Measurements from ENCODE around the gene ATG9B. TPM values are rescaled to one million over a fixed set of nuclear protein-coding genes. Genes with fewer than 3 reads are reported as not detected.

ATG9B gene
- total RNA-seq, 4 donors from 2014 or later, result 0.55 to 1.5 (median 0.76) TPM; not detected in 1

DNA sequence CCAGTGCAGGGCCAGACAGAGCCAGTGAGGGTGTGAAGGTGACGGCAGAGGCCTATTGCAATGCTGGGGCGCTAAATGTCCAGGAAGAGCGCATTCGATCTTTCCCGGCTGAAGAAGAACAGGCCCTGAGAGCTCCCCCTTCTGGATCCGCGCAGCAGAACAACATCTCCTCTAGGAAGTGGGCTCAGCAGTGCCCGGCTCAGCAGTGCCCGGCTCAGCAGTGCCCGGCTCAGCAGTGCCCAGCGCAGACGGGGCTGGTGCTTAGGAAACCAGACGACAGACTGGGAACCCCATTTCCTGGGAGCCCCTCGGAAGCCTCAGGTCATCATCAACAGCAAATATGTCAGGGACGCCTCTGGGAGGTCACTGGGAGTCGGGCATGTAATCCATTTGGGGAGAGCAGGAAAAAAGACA lies 38.2 kb downstream of the ATG9B start:
- DNase-seq, result peak in 1 of 2 donors; percentile 62
- Histone ChIP-seq H3K4me3 (no peak overlapping the region), H3K27ac (no peak overlapping the region), H3K36me3 (no peaks in the 10 kb centered on the region), H3K9me3 (no peaks in the 10 kb centered on the region), H3K27me3 (no peaks in the 10 kb centered on the region), H3K4me1 (peaks cover 0 to 10% of the 10 kb centered on the region in 2 donors)
- TF ChIP-seq POLR2A (IDR thresholded peaks at IDR 0.05), result no peak
- TF ChIP-seq, protein P1, sequence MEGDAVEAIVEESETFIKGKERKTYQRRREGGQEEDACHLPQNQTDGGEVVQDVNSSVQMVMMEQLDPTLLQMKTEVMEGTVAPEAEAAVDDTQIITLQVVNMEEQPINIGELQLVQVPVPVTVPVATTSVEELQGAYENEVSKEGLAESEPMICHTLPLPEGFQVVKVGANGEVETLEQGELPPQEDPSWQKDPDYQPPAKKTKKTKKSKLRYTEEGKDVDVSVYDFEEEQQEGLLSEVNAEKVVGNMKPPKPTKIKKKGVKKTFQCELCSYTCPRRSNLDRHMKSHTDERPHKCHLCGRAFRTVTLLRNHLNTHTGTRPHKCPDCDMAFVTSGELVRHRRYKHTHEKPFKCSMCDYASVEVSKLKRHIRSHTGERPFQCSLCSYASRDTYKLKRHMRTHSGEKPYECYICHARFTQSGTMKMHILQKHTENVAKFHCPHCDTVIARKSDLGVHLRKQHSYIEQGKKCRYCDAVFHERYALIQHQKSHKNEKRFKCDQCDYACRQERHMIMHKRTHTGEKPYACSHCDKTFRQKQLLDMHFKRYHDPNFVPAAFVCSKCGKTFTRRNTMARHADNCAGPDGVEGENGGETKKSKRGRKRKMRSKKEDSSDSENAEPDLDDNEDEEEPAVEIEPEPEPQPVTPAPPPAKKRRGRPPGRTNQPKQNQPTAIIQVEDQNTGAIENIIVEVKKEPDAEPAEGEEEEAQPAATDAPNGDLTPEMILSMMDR (IDR thresholded peaks at IDR 0.05), result peak; percentile 50 to 64 (median 53)
- intact Hi-C loops (cut with DNase I; ENCODE audit: low total_unique reads), result no loop called here

DNA sequence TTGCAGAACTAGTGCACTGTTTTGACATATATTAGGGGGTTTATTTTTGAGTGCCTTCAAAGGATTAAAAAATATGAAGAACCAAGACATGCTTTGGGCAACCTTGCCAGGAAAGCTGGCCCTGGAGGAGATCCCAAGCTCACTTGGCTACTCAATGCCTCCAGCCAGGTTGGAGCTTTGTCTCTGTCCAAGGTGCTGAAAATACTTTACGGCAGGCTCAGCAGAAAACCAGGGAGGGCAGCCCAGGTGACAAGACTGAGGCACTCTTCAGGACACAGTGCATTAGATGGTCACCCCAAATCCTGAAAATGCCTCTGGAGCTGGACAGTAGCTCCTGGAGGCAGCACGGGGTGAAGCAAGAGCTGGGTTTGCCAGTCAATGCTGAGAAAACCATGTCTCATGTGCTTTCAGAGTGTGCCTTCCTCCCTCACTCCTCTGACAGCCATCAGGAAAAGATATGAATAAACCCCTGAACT lies 40.4 kb downstream of the ATG9B start:
- H3K36me3 ChIP-seq, result no peaks in the 10 kb centered on the region
- H3K27ac ChIP-seq, result no peak overlapping the region
- H3K4me1 ChIP-seq, result peaks cover 0 to 14% of the 10 kb centered on the region in 2 donors
- no peaks in the 10 kb centered on the region for H3K9me3 ChIP-seq
- no peak for DNase-seq
- intact Hi-C loops (cut with DNase I; ENCODE audit: low total_unique reads), result no loop called here
- TF ChIP-seq, protein P1 (IDR thresholded peaks at IDR 0.05), result no peak
- no peak for TF ChIP-seq POLR2A (IDR thresholded peaks at IDR 0.05)
- H3K27me3 ChIP-seq, result no peaks in the 10 kb centered on the region
- H3K4me3 ChIP-seq, result no peak overlapping the region

DNA sequence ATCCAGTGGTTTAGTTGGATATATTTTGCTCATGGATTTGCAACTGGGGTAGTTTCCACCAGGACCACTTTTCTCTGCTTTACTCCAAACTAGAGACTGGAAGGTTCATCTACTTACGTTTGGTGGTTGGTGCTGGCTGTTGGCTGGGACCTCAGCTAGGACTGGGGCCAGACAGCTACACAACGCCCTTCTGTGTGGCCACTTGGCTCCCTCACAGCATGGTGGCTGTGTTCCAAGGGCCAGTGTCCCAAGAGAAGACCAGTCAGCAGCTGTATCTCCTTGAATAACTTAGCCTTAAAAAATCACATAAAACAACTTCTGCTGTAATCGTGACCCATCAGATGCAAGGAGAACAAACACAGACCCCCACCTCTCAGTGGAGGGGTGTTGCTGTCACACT lies 41.9 kb downstream of the ATG9B start:
- Histone ChIP-seq H3K4me3 (no peak overlapping the region), H3K27me3 (no peaks in the 10 kb centered on the region), H3K9me3 (no peaks in the 10 kb centered on the region), H3K4me1 (peaks cover 0 to 12% of the 10 kb centered on the region in 2 donors), H3K27ac (no peak overlapping the region), H3K36me3 (no peaks in the 10 kb centered on the region)
- TF ChIP-seq, protein P1 (IDR thresholded peaks at IDR 0.05), result no peak
- no peak for TF ChIP-seq POLR2A (IDR thresholded peaks at IDR 0.05)
- DNase-seq, result no peak
- intact Hi-C loops (cut with DNase I; ENCODE audit: low total_unique reads), result no loop called here

DNA sequence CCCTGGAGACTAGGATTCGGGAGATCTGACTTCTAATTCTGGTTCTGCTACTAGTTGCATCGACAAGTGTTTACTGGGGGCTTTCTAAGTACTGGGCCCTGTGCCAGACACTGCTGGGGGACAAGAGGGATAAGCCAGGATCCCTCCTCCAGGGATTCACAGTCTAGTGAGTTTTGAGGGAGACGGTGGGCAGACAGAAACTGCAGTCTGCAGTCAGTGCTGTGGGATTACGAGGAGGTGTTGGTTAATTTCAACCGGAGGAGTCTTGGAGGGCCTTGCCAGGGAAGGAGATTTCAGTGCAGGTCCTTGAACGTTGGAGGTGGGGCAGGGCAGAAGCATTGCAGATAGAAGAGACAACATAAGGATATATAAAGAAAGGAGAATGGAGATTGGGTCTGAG lies 42.6 kb downstream of the ATG9B start:
- TF ChIP-seq, protein P1 (IDR thresholded peaks at IDR 0.05), result no peak
- no peak for TF ChIP-seq POLR2A (IDR thresholded peaks at IDR 0.05)
- intact Hi-C loops (cut with DNase I; ENCODE audit: low total_unique reads), result no loop called here
- Histone ChIP-seq H3K27ac (no peak overlapping the region), H3K9me3 (no peaks in the 10 kb centered on the region), H3K27me3 (no peaks in the 10 kb centered on the region), H3K36me3 (no peaks in the 10 kb centered on the region), H3K4me1 (peaks cover 0 to 16% of the 10 kb centered on the region in 2 donors), H3K4me3 (no peak overlapping the region)
- DNase-seq, result no peak

DNA sequence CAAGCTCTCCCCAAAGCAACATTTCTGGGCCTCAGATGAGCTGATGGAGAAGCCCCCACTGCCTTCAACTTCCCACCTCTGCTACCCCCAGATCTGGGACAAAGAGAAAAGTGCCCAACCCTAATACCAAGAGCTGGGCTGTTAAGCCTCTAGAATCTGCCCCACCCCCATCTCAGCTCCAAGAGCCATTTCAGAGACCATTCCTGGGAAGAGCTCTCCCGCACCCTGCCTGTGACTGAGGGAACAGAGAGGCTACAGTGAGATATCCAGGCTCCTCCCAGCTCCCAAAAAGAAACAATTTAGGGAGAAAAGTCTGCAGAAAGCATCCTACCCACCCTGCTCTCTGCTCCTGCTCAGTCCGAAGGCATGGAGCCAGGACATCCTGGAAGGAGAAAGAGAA lies 43.6 kb downstream of the ATG9B start:
- no peak for DNase-seq
- no peaks in the 10 kb centered on the region for H3K27me3 ChIP-seq
- H3K27ac ChIP-seq, result no peak overlapping the region
- intact Hi-C loops (cut with DNase I; ENCODE audit: low total_unique reads), result no loop called here
- H3K4me1 ChIP-seq, result peaks cover 0 to 21% of the 10 kb centered on the region in 2 donors
- TF ChIP-seq, protein P1 (IDR thresholded peaks at IDR 0.05), result no peak
- TF ChIP-seq POLR2A (IDR thresholded peaks at IDR 0.05), result no peak
- H3K4me3 ChIP-seq, result no peak overlapping the region
- H3K9me3 ChIP-seq, result no peaks in the 10 kb centered on the region
- no peaks in the 10 kb centered on the region for H3K36me3 ChIP-seq

Data from uterus (tissue), 4 donors.